Hematopoietic multipotent progenitor cell treated with erythropoietin and hydrocortisone succinate and interleukin-3 and kit ligand, for 4 days (in vitro differentiated cells): ENCODE data around the gene SEMA5A.

Experiments used
- DNase-seq: peaks from one replicate; pipeline ENCODE4 v3.0.0-alpha.2; 2015

SEMA5A gene

GRCh38 chr5:9149988-9150387, 395.9 kb downstream of the SEMA5A start:
- DNase-seq = no peak

- DNase-seq = no peak
These were observed 397.6 kb downstream of the SEMA5A start for GRCh38 chr5:9148242-9148641.

- DNase-seq = no peak
These were observed 405.2 kb downstream of the SEMA5A start for GRCh38 chr5:9140711-9141110.

- DNase-seq = no peak
These were observed 405.7 kb downstream of the SEMA5A start for GRCh38 chr5:9140202-9140601.

DNA sequence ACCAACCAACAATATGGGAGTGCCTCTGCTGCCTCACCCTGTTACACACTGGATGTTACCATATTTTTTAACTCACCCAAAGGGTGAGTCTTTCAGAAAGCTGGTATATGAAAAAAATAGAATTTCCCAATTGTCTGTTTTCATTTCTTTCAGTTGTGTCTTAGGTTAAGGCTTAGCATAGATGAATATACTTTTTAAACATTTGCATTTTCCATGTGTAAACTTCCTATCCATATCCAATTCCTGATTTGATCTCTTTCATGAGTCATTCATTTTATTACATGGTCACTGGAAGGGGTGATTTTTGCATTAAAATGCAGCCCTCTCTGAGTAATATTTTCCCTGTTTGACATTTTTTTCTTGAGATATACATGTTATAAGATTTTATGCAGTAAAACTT, 406.5 kb downstream of the SEMA5A start:
- no peak for DNase-seq

DNA sequence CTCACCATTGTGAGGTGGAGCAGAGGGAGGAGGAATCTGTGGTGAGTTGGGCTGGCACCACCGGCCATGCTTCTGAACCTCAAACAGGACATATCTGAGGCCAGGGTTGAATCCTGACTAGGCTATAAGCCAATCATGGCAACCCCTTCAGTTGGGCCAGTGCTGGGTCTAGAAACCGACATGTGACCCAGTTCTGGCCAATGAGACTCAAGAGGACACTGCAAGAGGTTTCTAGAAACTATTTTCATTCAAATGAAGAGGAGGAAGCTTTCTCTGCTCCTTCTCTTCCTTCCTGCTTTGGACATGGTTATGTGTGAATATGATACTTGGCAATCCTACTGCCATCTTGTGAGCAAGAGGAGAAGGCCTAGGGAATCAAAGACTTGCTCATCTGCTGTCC, 417.7 kb downstream of the SEMA5A start:
- no peak for DNase-seq

DNA sequence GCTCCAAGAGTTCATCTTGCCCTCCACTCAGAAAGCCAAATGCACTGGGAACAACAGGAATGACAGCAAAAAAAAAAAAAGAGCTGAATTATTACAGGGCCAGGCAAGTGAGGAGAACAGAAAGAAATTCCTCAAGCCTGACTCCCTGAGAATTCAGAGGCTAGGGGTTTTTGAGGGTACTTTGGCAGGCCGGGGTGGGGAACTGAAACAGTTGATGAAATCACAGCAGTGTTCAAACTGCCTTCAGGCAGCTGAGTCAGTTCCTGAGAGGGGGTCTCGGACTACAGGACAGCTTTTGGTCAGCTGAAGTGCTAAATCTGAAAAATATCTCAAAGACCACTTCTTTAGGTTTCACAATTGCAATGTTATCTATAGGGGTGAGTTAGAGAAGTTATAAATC, 419.4 kb downstream of the SEMA5A start:
- DNase-seq = no peak

GRCh38 chr5:9125852-9126251, 420.0 kb downstream of the SEMA5A start:
- no peak for DNase-seq

- DNase-seq = no peak
These were observed 421.0 kb downstream of the SEMA5A start for GRCh38 chr5:9124838-9125237.

GRCh38 chr5:9124071-9124470, 421.8 kb downstream of the SEMA5A start:
- no peak for DNase-seq

GRCh38 chr5:9122528-9122927, 423.3 kb downstream of the SEMA5A start:
- no peak for DNase-seq

GRCh38 chr5:9121597-9121996, 424.3 kb downstream of the SEMA5A start:
- DNase-seq = no peak

GRCh38 chr5:9118852-9119251, 427.0 kb downstream of the SEMA5A start:
- DNase-seq = no peak

DNA sequence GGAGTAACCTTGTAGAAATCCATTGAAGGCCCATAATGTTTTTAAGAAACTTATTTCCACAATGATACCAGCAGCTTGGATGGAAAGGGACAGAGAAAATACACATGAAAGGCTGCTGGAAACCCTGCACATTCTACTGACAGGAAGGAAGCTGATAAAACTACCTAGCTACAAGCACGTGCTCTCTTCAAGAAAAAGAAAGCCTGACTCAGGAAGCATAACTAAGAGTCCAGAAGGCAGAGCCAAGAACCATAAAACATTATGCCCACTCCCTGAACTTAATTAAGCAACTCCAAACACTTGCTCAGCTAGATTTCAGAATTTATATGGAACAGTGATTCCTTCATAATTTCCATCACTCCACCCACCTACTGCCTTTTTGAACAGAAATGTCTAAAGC, 430.8 kb downstream of the SEMA5A start:
- no peak for DNase-seq

GRCh38 chr5:9112520-9113291, 433.2 kb downstream of the SEMA5A start:
- DNase-seq = no peak

DNA sequence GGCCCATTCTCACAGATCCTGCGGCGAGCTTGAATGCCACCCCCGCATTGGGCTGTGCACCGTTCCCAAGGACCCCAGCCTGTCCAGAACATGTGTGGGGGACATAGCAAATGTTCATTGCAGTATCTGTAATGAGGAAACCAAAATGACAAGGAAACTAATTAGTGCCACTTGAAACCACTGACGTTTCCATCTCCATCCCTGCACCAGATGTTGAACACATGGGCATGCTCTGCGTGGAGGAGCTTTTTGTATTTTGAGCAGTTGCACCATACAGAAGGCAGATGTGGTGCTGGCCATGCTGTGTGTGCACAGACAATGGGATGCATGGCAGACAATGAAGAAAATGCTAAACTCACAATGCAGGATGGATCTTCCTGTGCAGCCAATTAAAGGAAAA, 437.7 kb downstream of the SEMA5A start:
- DNase-seq = no peak

GRCh38 chr5:9105851-9106250, 440.0 kb downstream of the SEMA5A start:
- DNase-seq = no peak

GRCh38 chr5:9104571-9105339, 441.1 kb downstream of the SEMA5A start:
- no peak for DNase-seq

DNA sequence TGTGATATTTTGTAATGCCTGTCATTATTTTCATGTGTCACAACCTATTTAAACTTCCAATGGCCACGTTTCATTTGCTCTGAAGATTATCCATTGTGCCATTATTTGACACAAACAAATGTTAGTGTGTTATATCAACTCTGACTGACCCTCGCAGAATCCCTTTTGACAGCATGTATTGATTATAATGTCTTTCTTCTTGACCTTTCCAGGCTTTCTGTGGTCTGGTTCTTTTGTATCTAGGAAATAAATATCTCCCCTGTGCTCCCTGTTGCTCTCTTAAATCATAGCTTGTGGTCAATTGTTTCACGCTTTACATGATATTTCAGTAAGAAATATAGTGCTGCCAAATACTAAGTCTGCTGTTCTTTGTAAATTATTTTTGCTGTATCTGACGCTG, 442.6 kb downstream of the SEMA5A start:
- DNase-seq = no peak

DNA sequence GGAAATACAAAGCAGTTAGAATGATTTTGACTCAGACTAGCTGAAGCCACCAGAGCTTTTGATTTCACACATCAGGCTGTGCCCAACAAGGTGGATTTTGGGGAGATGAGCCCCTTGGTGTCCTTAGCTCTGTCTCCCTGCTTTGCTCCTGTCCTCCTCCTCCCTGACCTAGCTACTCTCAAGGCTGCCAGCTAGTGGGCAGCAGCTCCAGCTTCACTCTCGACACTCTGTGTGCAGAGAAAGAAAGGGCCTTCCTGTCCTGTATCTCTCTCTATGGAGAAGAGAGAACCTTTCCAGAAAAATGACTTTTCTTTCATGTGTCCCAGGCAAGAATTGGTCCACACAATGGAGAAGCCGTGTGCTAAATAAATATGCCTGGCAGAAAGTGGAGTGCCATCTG, 446.2 kb downstream of the SEMA5A start:
- no peak for DNase-seq

DNA sequence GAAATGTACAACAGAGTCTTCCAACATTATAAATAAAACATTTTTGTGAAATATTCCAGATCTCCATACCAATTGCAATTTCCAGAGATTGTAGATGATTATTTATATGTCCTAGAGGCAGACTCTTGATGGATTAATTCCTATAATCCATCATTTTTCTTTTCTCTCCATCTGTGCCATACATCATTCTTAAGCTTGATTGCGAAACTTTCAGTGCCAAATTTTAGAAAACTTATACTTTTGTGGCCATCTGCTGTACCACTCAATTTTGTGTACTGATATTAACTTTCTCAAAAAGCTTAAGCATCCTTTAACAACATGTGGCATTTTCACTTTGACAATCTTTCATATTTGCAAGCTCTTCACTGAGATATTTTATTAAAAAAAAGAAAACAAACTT, 446.9 kb downstream of the SEMA5A start:
- no peak for DNase-seq

GRCh38 chr5:9094582-9094981, 451.3 kb downstream of the SEMA5A start:
- no peak for DNase-seq

- DNase-seq = no peak
These were observed 453.8 kb downstream of the SEMA5A start for GRCh38 chr5:9091896-9092662.
